Measurements from ENCODE around the gene TLE1. TPM values are rescaled to one million over a fixed set of nuclear protein-coding genes. Genes with fewer than 3 reads are reported as not detected.

The TLE1 gene
- total RNA-seq, 1 experiment from 2014 or later = 79.3 TPM

DNA sequence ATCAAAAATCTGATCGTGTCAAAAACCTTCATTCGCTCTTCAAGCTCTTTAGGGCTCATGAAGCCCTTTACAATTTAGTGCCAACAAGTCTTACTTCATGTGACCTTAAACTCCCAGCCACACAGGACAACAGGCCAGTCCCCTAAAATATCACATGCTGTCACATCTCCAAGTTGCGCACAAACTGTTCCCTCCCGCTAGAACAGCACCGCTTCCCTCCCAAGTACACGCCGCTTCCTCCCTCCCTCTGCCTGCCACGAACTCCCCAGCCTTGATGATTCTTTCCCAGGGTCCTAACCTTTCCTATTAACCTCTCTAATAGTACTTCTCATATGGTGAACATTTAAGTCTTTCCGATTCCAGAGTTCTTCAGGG lies 91.2 kb downstream of the TLE1 start:
- no peak for DNase-seq
- Histone ChIP-seq H4K20me1 (ENCODE audit: control insufficient read depth, insufficient read depth, insufficient read length) (no peaks in the 10 kb centered on the region), H2AFZ (ENCODE audit: low read length) (no peak overlapping the region), H4K8ac (replicated peaks; ENCODE audit: insufficient read length, low read depth, low read length) (no peak overlapping the region), H3K27ac (ENCODE audit: insufficient read length, low read depth, low read length) (no peak overlapping the region), H3K9me3 (ENCODE audit: control insufficient read depth, low read depth, low read length) (no peaks in the 10 kb centered on the region), H3K4me1 (ENCODE audit: insufficient read depth, low read length) (peaks cover 36% of the 10 kb centered on the region), H3K27me3 (ENCODE audit: insufficient read depth, low read length) (no peaks in the 10 kb centered on the region), H2BK12ac (ENCODE audit: insufficient read length, low read depth, low read length) (no peak overlapping the region), H3K23ac (ENCODE audit: insufficient read length, low read depth, low read length) (no peak overlapping the region), H2BK5ac (ENCODE audit: insufficient read length, low read length) (no peak overlapping the region), H4K91ac (ENCODE audit: insufficient read length, low read depth, low read length) (no peak overlapping the region), H3K4me2 (ENCODE audit: insufficient read depth, insufficient read length, low read length) (no peak overlapping the region), H3K79me1 (ENCODE audit: insufficient read depth, low read depth, low read length, poor library complexity, severe bottlenecking) (no peaks in the 10 kb centered on the region), H3T11ph (ENCODE audit: low read length) (no peak overlapping the region), H2BK120ac (ENCODE audit: low read depth, low read length, poor library complexity, severe bottlenecking) (no peak overlapping the region), H2BK15ac (ENCODE audit: low read depth, low read length) (no peak overlapping the region), H3K9ac (ENCODE audit: extremely low read depth, insufficient read length, low read length) (no peak overlapping the region), H3K4ac (ENCODE audit: low read depth, low read length) (no peak overlapping the region), H3K79me2 (ENCODE audit: insufficient read depth, low read length) (peaks cover 1% of the 10 kb centered on the region; the same call in 1 of the 2 replicates), H3K14ac (ENCODE audit: insufficient read depth, low read length) (no peak overlapping the region), H3K23me2 (ENCODE audit: insufficient read length, low read depth, low read length, poor library complexity, severe bottlenecking) (peaks cover 4% of the 10 kb centered on the region), H2AK5ac (ENCODE audit: insufficient read length, low read length) (no peak overlapping the region), H3K18ac (ENCODE audit: insufficient read length, low read depth, low read length) (no peak overlapping the region), H3K56ac (ENCODE audit: insufficient read length, low read depth, low read length) (no peak overlapping the region), H4K5ac (ENCODE audit: insufficient read length, low read depth, low read length) (no peak overlapping the region), H2BK20ac (ENCODE audit: low read depth, low read length, poor library complexity, severe bottlenecking) (no peak overlapping the region)
- WGBS (ENCODE audit: extremely low coverage, insufficient read length, low lambda C conversion rate) = no CpG with 5 or more reads among the region's 9 CpGs
- 0 out of 5 replicates have a peak, but pooled peaks cover 0 to 4% of the 10 kb centered on the region in 2 experiments for H3K9me3 Mint-ChIP-seq
- peaks cover 34 to 63% (median 39%) of the 10 kb centered on the region in 3 experiments for H3K36me3 Mint-ChIP-seq (ENCODE audit: insufficient read depth in 1 of 3, low read depth in 3 of 3)
- peaks cover 71 to 77% of the 10 kb centered on the region in 2 experiments for H3K4me1 Mint-ChIP-seq
- H3K4me3 Mint-ChIP-seq = 0 out of 5 replicates have a peak overlapping the region, but pooled peaks of 1 of the 2 experiments have one; percentile 3
- peak overlapping the region; percentile 7 to 8 (median 8); a peak in 2 of 7 replicates for H3K27ac Mint-ChIP-seq
- TF ChIP-seq, protein P1, sequence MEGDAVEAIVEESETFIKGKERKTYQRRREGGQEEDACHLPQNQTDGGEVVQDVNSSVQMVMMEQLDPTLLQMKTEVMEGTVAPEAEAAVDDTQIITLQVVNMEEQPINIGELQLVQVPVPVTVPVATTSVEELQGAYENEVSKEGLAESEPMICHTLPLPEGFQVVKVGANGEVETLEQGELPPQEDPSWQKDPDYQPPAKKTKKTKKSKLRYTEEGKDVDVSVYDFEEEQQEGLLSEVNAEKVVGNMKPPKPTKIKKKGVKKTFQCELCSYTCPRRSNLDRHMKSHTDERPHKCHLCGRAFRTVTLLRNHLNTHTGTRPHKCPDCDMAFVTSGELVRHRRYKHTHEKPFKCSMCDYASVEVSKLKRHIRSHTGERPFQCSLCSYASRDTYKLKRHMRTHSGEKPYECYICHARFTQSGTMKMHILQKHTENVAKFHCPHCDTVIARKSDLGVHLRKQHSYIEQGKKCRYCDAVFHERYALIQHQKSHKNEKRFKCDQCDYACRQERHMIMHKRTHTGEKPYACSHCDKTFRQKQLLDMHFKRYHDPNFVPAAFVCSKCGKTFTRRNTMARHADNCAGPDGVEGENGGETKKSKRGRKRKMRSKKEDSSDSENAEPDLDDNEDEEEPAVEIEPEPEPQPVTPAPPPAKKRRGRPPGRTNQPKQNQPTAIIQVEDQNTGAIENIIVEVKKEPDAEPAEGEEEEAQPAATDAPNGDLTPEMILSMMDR (conservative IDR thresholded peaks at IDR 0.05) = no peak
- H3K27me3 Mint-ChIP-seq (ENCODE audit: low read depth) = peaks cover 16% of the 10 kb centered on the region
